ENCODE data around the gene PARD3B. TPM values are rescaled to one million over a fixed set of nuclear protein-coding genes. Genes with fewer than 3 reads are reported as not detected.

PARD3B gene
- total RNA-seq, 1 experiment from 2014 or later = 6.4 TPM

- H2BK5ac ChIP-seq (ENCODE audit: insufficient read length, low read length) = no peak overlapping the region
- H3K4me2 ChIP-seq (ENCODE audit: insufficient read depth, insufficient read length, low read length) = no peak overlapping the region
- no peaks in the 10 kb centered on the region for H3K4me1 ChIP-seq (ENCODE audit: insufficient read depth, low read length)
- H3K79me2 ChIP-seq (ENCODE audit: insufficient read depth, low read length) = no peaks in the 10 kb centered on the region
- H2BK120ac ChIP-seq (ENCODE audit: low read depth, low read length, poor library complexity, severe bottlenecking) = no peak overlapping the region
- no peak overlapping the region for H2BK15ac ChIP-seq (ENCODE audit: low read depth, low read length)
- no peak overlapping the region for H2BK12ac ChIP-seq (ENCODE audit: insufficient read length, low read depth, low read length)
- no peak overlapping the region for H3K4ac ChIP-seq (ENCODE audit: low read depth, low read length)
- no peak overlapping the region for H3K4me3 Mint-ChIP-seq
- H3K14ac ChIP-seq (ENCODE audit: insufficient read depth, low read length) = no peak overlapping the region
- H3K27ac ChIP-seq (ENCODE audit: insufficient read length, low read depth, low read length) = no peak overlapping the region
- no peaks in the 10 kb centered on the region; the same call in 1 of the 2 replicates for H3K27me3 Mint-ChIP-seq (ENCODE audit: low read depth)
- H3K4me1 Mint-ChIP-seq = no peaks in the 10 kb centered on the region
- H4K5ac ChIP-seq (ENCODE audit: insufficient read length, low read depth, low read length) = no peak overlapping the region
- H3K9me3 ChIP-seq (ENCODE audit: control insufficient read depth, low read depth, low read length) = no peaks in the 10 kb centered on the region
- H3K27me3 ChIP-seq (ENCODE audit: insufficient read depth, low read length) = no peaks in the 10 kb centered on the region
- TF ChIP-seq, protein P1, sequence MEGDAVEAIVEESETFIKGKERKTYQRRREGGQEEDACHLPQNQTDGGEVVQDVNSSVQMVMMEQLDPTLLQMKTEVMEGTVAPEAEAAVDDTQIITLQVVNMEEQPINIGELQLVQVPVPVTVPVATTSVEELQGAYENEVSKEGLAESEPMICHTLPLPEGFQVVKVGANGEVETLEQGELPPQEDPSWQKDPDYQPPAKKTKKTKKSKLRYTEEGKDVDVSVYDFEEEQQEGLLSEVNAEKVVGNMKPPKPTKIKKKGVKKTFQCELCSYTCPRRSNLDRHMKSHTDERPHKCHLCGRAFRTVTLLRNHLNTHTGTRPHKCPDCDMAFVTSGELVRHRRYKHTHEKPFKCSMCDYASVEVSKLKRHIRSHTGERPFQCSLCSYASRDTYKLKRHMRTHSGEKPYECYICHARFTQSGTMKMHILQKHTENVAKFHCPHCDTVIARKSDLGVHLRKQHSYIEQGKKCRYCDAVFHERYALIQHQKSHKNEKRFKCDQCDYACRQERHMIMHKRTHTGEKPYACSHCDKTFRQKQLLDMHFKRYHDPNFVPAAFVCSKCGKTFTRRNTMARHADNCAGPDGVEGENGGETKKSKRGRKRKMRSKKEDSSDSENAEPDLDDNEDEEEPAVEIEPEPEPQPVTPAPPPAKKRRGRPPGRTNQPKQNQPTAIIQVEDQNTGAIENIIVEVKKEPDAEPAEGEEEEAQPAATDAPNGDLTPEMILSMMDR (conservative IDR thresholded peaks at IDR 0.05) = no peak
- H4K91ac ChIP-seq (ENCODE audit: insufficient read length, low read depth, low read length) = no peak overlapping the region
- no peak overlapping the region for H3K56ac ChIP-seq (ENCODE audit: insufficient read length, low read depth, low read length)
- WGBS (ENCODE audit: extremely low coverage, insufficient read length, low lambda C conversion rate) = no CpG with 5 or more reads among the region's 4 CpGs
- no peaks in the 10 kb centered on the region for H3K9me3 Mint-ChIP-seq
- no peak overlapping the region for H4K8ac ChIP-seq (replicated peaks; ENCODE audit: insufficient read length, low read depth, low read length)
- H3K27ac Mint-ChIP-seq = no peak overlapping the region
- H3K79me1 ChIP-seq (ENCODE audit: insufficient read depth, low read depth, low read length, poor library complexity, severe bottlenecking) = no peaks in the 10 kb centered on the region
- H3K9ac ChIP-seq (ENCODE audit: extremely low read depth, insufficient read length, low read length) = no peak overlapping the region
- no peak overlapping the region for H3K18ac ChIP-seq (ENCODE audit: insufficient read length, low read depth, low read length)
- H4K20me1 ChIP-seq (ENCODE audit: control insufficient read depth, insufficient read depth, insufficient read length) = no peaks in the 10 kb centered on the region
- no peak for DNase-seq
- H2BK20ac ChIP-seq (ENCODE audit: low read depth, low read length, poor library complexity, severe bottlenecking) = no peak overlapping the region
- no peaks in the 10 kb centered on the region for H3K23me2 ChIP-seq (ENCODE audit: insufficient read length, low read depth, low read length, poor library complexity, severe bottlenecking)
- H3K23ac ChIP-seq (ENCODE audit: insufficient read length, low read depth, low read length) = no peak overlapping the region
- no peaks in the 10 kb centered on the region for H3K36me3 Mint-ChIP-seq (ENCODE audit: insufficient read depth in 1 of 3, low read depth in 3 of 3)
- no peak overlapping the region for H3T11ph ChIP-seq (ENCODE audit: low read length)
- H2AFZ ChIP-seq (ENCODE audit: low read length) = no peak overlapping the region
- H2AK5ac ChIP-seq (ENCODE audit: insufficient read length, low read length) = no peak overlapping the region
These were observed 251.3 kb downstream of the PARD3B start for GRCh38 chr2:204796581-204796980.

Measured in H9 (cell line).